SU-DHL-6 (cell line): ENCODE data around the gene ITPKC.

Experiments used
- H2AFZ ChIP-seq: fragments of 200-600 bp; sonication (generic); 2 replicates; pipeline ENCODE4 v1.6.1; 2014; ENCODE audit warnings: low read depth, mild to moderate bottlenecking, moderate library complexity, mixed read lengths, antibody characterized with exemption, low read length; ENCODE audit not compliant: severe bottlenecking
- H3F3A ChIP-seq: fragments of 200-600 bp; shearing (Covaris generic); 2 replicates; pipeline ENCODE4 v1.6.0; 2016; ENCODE audit warnings: antibody characterized with exemption, mild to moderate bottlenecking; ENCODE audit not compliant: insufficient read depth
- H3K27ac ChIP-seq: fragments of 200-600 bp; sonication (generic); 2 replicates; pipeline ENCODE4 v1.5.1; 2016; ENCODE audit warnings: low read depth, mild to moderate bottlenecking, low read length, moderate library complexity, mixed read lengths
- H3K27me3 ChIP-seq: fragments of 200-600 bp; sonication (generic), shearing (Covaris generic); 2 replicates; pipeline ENCODE4 v1.6.0; 2014; ENCODE audit warnings: mild to moderate bottlenecking, low read length
- H3K36me3 ChIP-seq: fragments of 200-600 bp; sonication (generic); 2 replicates; pipeline ENCODE4 v1.6.1; 2014; ENCODE audit warnings: mild to moderate bottlenecking, low read length, mixed read lengths
- H3K4me2 ChIP-seq: fragments of 300-600, 200-600 bp; shearing (Covaris generic), sonication (generic); 2 replicates; pipeline ENCODE4 v1.6.0; 2014; ENCODE audit warnings: low read length, low read depth, mild to moderate bottlenecking; ENCODE audit not compliant: poor library complexity, severe bottlenecking
- H3K4me3 ChIP-seq: fragments of 200-600 bp; sonication (generic); 2 replicates; pipeline ENCODE4 v1.5.1; 2014; ENCODE audit warnings: antibody characterized with exemption, low read length, mild to moderate bottlenecking, mixed read lengths; ENCODE audit not compliant: insufficient read depth, poor library complexity, severe bottlenecking
- H3K79me2 ChIP-seq: fragments of 200-600 bp; sonication (generic); 2 replicates; pipeline ENCODE4 v1.6.1; 2014; ENCODE audit warnings: mild to moderate bottlenecking, low read length, moderate library complexity; ENCODE audit not compliant: insufficient read depth
- H3K9ac ChIP-seq: fragments of 200-600 bp; sonication (generic); 2 replicates; pipeline ENCODE4 v1.7.0; 2014; ENCODE audit warnings: mild to moderate bottlenecking, low read length
- H3K9me2 ChIP-seq: fragments of 200-600 bp; sonication (generic); replicated peaks from 2 replicates; pipeline ENCODE4 v1.6.1; 2014; ENCODE audit warnings: low read length; ENCODE audit not compliant: insufficient read depth
- H3K9me3 ChIP-seq: fragments of 200-600 bp; sonication (generic); 2 replicates; pipeline ENCODE4 v1.6.1; 2014; ENCODE audit warnings: low read length, mixed read lengths; ENCODE audit not compliant: insufficient read depth
- H4K20me1 ChIP-seq: fragments of 200-600 bp; sonication (generic); 2 replicates; pipeline ENCODE4 v1.6.1; 2014; ENCODE audit warnings: low read depth, mild to moderate bottlenecking, antibody characterized with exemption, low read length, moderate library complexity, mixed read lengths
- EZH2phosphoT487 ChIP-seq: fragments of 200-600 bp; sonication (generic), shearing (Covaris generic); conservative IDR thresholded peaks from 2 replicates; pipeline ENCODE4 v1.6.1; 2018; ENCODE audit warnings: mild to moderate bottlenecking, antibody characterized with exemption, low read length, moderate library complexity, mixed read lengths
- TF ChIP-seq, protein P1 (sequence below): fragments of 200-600 bp; sonication (generic); IDR thresholded peaks from one replicate; pipeline ENCODE4 v1.5.1; 2017; ENCODE audit warnings: antibody characterized with exemption, mild to moderate bottlenecking, low read length, moderate library complexity; ENCODE audit not compliant: insufficient read depth, poor library complexity, severe bottlenecking

Gene ITPKC

DNA sequence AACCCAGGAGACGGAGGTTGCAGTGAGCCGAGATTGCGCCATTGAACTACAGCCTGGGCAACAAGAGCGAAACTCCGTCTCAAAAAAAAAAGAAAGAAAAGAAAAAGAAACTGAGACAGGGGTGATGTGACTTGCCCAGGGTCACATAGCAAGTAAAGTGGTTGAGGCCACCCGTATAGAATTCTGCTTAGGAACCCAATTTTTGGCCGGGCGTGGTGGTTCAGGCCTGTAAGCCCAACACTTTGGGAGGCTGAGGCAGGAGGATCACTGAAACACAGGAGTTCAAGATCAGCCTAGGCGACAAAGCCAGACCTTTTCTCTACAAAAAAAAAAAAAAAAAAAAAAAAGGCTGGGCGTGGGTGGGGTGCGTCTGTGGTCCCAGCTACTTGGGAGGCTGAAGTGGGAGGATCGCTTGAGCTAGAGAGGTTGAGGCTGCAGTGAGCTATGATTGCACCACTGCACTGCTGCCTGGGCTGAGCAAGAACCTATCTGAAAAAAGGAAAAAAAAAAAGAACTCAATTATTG is 35.4 kb downstream of the ITPKC start:
- Histone ChIP-seq H2AFZ (no peak overlapping the region), H3K4me2 (peak overlapping the region; percentile 80), H3K27me3 (no peaks in the 10 kb centered on the region), H4K20me1 (peaks cover 17% of the 10 kb centered on the region), H3K9me2 (no peaks in the 10 kb centered on the region), H3K9ac (peak overlapping the region; percentile 84), H3K27ac (peak overlapping the region; percentile 91), H3K79me2 (peaks cover 62% of the 10 kb centered on the region), H3F3A (no peaks in the 10 kb centered on the region), H3K9me3 (no peaks in the 10 kb centered on the region), H3K4me3 (peak overlapping the region; percentile 69), H3K36me3 (peaks cover 6% of the 10 kb centered on the region)
- TF ChIP-seq, protein P1, sequence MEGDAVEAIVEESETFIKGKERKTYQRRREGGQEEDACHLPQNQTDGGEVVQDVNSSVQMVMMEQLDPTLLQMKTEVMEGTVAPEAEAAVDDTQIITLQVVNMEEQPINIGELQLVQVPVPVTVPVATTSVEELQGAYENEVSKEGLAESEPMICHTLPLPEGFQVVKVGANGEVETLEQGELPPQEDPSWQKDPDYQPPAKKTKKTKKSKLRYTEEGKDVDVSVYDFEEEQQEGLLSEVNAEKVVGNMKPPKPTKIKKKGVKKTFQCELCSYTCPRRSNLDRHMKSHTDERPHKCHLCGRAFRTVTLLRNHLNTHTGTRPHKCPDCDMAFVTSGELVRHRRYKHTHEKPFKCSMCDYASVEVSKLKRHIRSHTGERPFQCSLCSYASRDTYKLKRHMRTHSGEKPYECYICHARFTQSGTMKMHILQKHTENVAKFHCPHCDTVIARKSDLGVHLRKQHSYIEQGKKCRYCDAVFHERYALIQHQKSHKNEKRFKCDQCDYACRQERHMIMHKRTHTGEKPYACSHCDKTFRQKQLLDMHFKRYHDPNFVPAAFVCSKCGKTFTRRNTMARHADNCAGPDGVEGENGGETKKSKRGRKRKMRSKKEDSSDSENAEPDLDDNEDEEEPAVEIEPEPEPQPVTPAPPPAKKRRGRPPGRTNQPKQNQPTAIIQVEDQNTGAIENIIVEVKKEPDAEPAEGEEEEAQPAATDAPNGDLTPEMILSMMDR: no peak
- no peak for TF ChIP-seq EZH2phosphoT487

DNA sequence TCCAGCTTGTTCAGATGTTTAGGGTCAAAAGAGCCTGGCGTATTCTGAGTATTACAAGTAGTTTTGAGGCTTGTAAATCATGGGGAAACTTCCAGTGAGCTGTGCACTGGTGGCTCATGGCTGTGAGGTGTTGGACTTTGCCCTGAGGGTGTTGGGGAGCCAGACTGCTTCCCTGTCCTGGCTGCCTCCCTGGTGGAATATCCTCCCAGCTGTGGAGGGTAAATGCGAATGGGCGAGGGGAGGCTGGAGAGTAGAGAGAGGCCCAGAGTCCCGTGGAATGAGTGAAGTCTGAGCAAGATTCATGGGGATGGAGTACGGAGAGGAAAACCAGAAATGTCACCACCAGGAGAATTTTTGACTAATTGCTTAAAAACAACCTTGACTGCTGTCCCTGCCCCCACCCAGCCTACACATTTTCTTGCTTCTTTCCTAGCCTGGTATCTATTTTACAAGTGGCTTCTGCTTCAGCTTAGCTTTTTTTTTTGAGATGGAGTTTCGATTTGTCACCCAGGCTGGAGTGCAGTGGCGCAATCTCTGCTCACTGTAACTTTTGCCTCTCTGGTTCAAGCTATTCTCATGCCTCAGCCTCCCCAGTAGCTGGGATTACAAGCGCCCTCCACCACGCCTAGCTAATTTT is 37.8 kb downstream of the ITPKC start:
- Histone ChIP-seq H3K9ac (peak overlapping the region; percentile 23; the same call in 1 of the 2 replicates), H3K9me2 (no peaks in the 10 kb centered on the region), H3K4me2 (peak overlapping the region; percentile 80), H2AFZ (no peak overlapping the region), H3K36me3 (peaks cover 14% of the 10 kb centered on the region), H3K27ac (peak overlapping the region; percentile 20; the same call in 1 of the 2 replicates), H4K20me1 (peaks cover 21% of the 10 kb centered on the region), H3K4me3 (peak overlapping the region; percentile 12), H3F3A (no peaks in the 10 kb centered on the region), H3K79me2 (peaks cover 76% of the 10 kb centered on the region), H3K9me3 (no peaks in the 10 kb centered on the region), H3K27me3 (no peaks in the 10 kb centered on the region)
- TF ChIP-seq, protein P1: no peak
- no peak for TF ChIP-seq EZH2phosphoT487

DNA sequence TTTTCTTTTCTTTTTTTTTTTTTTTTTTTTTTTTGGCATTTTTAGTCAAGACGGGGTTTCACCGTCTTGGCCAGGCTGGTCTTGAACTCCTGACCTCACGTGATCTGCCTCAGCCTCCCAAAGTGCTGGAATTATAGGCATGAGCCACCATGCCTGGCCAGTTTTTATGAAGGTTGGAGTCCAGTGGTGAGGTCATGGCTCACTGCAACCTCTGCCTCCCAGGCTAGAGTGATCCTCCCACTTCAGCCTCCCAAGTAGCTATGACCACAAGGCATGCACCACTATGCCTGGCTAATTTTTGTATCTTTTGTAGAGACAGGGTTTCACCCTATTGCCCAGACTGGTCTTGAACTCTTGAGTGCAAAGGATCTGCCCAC is 38.3 kb downstream of the ITPKC start:
- H3K79me2 ChIP-seq: peaks cover 81% of the 10 kb centered on the region
- H4K20me1 ChIP-seq: peaks cover 24% of the 10 kb centered on the region
- no peak overlapping the region for H2AFZ ChIP-seq
- no peaks in the 10 kb centered on the region for H3K9me2 ChIP-seq
- H3K4me2 ChIP-seq: peak overlapping the region; percentile 80
- no peak overlapping the region for H3K9ac ChIP-seq
- no peak for TF ChIP-seq EZH2phosphoT487
- TF ChIP-seq, protein P1: no peak
- H3K27me3 ChIP-seq: no peaks in the 10 kb centered on the region
- H3K9me3 ChIP-seq: no peaks in the 10 kb centered on the region
- no peak overlapping the region for H3K27ac ChIP-seq
- H3F3A ChIP-seq: no peaks in the 10 kb centered on the region
- peaks cover 19% of the 10 kb centered on the region for H3K36me3 ChIP-seq
- no peak overlapping the region for H3K4me3 ChIP-seq
